Measurements from ENCODE around the gene CBLB.

CBLB gene

GRCh38 chr3:105647047-105647446 is 221.8 kb downstream of the CBLB start:
- TF ChIP-seq FOXP2 (optimal IDR thresholded peaks at IDR 0.05; ENCODE audit: borderline replicate concordance, extremely low read depth, extremely low read length, insufficient read depth) (no peak), TAF1 (IDR thresholded peaks at IDR 0.05; ENCODE audit: borderline replicate concordance, insufficient read depth, low read length) (no peak), POLR2AphosphoS5 (IDR thresholded peaks at IDR 0.05; ENCODE audit: low read depth, low read length) (no peak), SIN3A (IDR thresholded peaks at IDR 0.05; ENCODE audit: borderline replicate concordance, insufficient read depth, low read length) (no peak)
- TF ChIP-seq, protein P1, sequence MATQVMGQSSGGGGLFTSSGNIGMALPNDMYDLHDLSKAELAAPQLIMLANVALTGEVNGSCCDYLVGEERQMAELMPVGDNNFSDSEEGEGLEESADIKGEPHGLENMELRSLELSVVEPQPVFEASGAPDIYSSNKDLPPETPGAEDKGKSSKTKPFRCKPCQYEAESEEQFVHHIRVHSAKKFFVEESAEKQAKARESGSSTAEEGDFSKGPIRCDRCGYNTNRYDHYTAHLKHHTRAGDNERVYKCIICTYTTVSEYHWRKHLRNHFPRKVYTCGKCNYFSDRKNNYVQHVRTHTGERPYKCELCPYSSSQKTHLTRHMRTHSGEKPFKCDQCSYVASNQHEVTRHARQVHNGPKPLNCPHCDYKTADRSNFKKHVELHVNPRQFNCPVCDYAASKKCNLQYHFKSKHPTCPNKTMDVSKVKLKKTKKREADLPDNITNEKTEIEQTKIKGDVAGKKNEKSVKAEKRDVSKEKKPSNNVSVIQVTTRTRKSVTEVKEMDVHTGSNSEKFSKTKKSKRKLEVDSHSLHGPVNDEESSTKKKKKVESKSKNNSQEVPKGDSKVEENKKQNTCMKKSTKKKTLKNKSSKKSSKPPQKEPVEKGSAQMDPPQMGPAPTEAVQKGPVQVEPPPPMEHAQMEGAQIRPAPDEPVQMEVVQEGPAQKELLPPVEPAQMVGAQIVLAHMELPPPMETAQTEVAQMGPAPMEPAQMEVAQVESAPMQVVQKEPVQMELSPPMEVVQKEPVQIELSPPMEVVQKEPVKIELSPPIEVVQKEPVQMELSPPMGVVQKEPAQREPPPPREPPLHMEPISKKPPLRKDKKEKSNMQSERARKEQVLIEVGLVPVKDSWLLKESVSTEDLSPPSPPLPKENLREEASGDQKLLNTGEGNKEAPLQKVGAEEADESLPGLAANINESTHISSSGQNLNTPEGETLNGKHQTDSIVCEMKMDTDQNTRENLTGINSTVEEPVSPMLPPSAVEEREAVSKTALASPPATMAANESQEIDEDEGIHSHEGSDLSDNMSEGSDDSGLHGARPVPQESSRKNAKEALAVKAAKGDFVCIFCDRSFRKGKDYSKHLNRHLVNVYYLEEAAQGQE (IDR thresholded peaks at IDR 0.05; ENCODE audit: insufficient read depth in 1 of 2, low read depth in 2 of 2, low read length in 2 of 2), result no peak

DNA sequence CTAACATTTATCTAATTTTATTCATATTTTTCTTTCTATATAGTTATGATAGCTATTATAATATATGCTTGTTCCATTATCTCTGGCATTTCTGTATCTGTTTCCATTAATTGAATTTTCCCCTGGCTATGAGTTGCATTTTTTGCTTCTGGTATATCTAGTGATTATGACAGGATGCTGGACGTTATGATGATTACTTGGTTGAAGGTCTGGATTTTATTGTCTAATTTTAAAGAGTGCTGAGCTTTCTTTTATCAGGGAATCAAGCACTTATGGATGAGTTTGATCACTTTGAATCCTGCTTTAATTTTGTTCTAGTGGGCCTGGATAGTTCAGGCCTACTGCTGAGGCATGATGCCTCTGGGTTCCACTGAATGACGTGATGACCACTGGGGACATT is 229.7 kb downstream of the CBLB start:
- no peak for TF ChIP-seq FOXP2 (optimal IDR thresholded peaks at IDR 0.05; ENCODE audit: borderline replicate concordance, extremely low read depth, extremely low read length, insufficient read depth)

DNA sequence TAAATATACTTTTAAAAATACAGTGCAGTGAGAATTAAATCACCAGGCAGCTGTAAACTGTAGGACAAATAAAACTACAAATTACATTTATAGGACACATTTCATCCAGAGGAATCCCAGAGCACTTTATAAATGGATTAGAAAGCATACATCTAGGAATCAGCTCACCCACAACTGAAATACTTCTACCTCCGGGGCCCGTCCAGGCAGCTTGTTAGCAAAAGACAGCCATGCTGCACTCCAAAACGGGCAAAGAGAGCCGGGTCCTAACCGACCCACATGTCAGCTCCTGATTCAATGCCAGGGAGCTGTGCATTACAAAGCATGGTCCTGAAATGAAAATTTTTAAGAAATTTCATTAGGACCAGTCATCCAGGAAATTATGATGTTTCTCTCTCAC is 234.1 kb downstream of the CBLB start:
- TF ChIP-seq POLR2AphosphoS5 (IDR thresholded peaks at IDR 0.05; ENCODE audit: low read depth, low read length) (no peak), SIN3A (IDR thresholded peaks at IDR 0.05; ENCODE audit: borderline replicate concordance, insufficient read depth, low read length) (no peak), FOXP2 (optimal IDR thresholded peaks at IDR 0.05; ENCODE audit: borderline replicate concordance, extremely low read depth, extremely low read length, insufficient read depth) (no peak), TAF1 (IDR thresholded peaks at IDR 0.05; ENCODE audit: borderline replicate concordance, insufficient read depth, low read length) (no peak)
- TF ChIP-seq, protein P1 (IDR thresholded peaks at IDR 0.05; ENCODE audit: insufficient read depth in 1 of 2, low read depth in 2 of 2, low read length in 2 of 2), result no peak

DNA sequence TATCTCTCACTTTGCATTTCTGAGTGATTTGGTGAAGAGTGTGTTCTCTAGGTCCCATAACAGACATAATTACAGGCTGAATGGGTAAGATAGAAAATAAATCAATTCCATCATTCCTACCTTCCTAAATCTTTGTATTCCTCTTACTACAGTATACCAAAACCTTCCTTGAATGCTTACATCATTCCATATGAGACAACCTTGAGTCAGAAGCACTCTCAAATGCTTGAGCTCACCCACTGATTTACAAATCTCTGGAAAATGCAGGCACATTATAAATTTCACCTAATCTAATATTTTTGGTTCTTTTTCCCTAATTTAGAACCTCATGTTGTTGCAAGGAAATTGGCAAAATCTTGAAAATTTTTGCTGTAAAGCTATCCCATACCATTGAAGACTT is 239.1 kb downstream of the CBLB start:
- TF ChIP-seq, protein P1 (IDR thresholded peaks at IDR 0.05; ENCODE audit: insufficient read depth in 1 of 2, low read depth in 2 of 2, low read length in 2 of 2), result no peak
- TF ChIP-seq FOXP2 (optimal IDR thresholded peaks at IDR 0.05; ENCODE audit: borderline replicate concordance, extremely low read depth, extremely low read length, insufficient read depth) (no peak), SIN3A (IDR thresholded peaks at IDR 0.05; ENCODE audit: borderline replicate concordance, insufficient read depth, low read length) (no peak), TAF1 (IDR thresholded peaks at IDR 0.05; ENCODE audit: borderline replicate concordance, insufficient read depth, low read length) (no peak), POLR2AphosphoS5 (IDR thresholded peaks at IDR 0.05; ENCODE audit: low read depth, low read length) (no peak)

DNA sequence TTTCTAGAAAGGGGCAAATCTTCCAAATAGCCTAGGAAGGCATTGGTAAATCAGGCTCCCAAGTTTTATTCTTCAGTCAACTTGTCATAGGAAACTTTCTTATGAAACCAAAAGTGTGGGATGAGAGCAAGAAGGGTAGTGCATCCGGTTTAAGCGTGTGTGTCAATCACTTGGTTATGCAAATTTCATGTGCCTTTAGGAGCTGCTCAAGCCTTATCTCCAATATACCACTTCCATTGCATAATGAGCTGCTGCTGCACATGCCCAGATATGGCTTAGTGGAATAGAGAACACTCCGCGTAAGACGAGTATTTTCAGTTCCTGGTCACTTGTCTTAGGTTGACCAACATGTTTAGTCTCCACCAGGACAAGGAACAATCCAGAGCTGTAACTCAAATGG is 242.1 kb downstream of the CBLB start:
- TF ChIP-seq FOXP2 (optimal IDR thresholded peaks at IDR 0.05; ENCODE audit: borderline replicate concordance, extremely low read depth, extremely low read length, insufficient read depth) (no peak), SIN3A (IDR thresholded peaks at IDR 0.05; ENCODE audit: borderline replicate concordance, insufficient read depth, low read length) (no peak), TAF1 (IDR thresholded peaks at IDR 0.05; ENCODE audit: borderline replicate concordance, insufficient read depth, low read length) (no peak), POLR2AphosphoS5 (IDR thresholded peaks at IDR 0.05; ENCODE audit: low read depth, low read length) (no peak)
- TF ChIP-seq, protein P1 (IDR thresholded peaks at IDR 0.05; ENCODE audit: insufficient read depth in 1 of 2, low read depth in 2 of 2, low read length in 2 of 2), result no peak
